Fibroblast of lung (primary cell): ENCODE data around the gene RGL4. TPM values are rescaled to one million over a fixed set of nuclear protein-coding genes. Genes with fewer than 3 reads are reported as not detected.

ENCODE experiments used
- DNase-seq, 2 donors: peaks; one replicate each; pipeline versions ENCODE4 v3.0.0 to v3.0.0-alpha.2; 2010; ENCODE audit warnings: low read depth in 2 of 2
- H2AFZ ChIP-seq: 2 replicates; pipeline ENCODE4 v1.5.1; 2012; ENCODE audit warnings: low read length, control low read depth, inconsistent platforms
- H3K27ac ChIP-seq: 2 replicates; pipeline ENCODE4 v1.5.1; 2011; ENCODE audit warnings: low read length, control low read depth; ENCODE audit not compliant: insufficient read depth
- H3K27me3 ChIP-seq: 2 replicates; pipeline ENCODE4 v1.5.1; 2011; ENCODE audit warnings: mild to moderate bottlenecking, low read length; ENCODE audit not compliant: control insufficient read depth, insufficient read depth
- H3K36me3 ChIP-seq: 2 replicates; pipeline ENCODE4 v1.5.1; 2011; ENCODE audit warnings: low read length; ENCODE audit not compliant: control insufficient read depth, insufficient read depth
- H3K4me1 ChIP-seq: 2 replicates; pipeline ENCODE4 v1.5.1; 2011; ENCODE audit warnings: low read length; ENCODE audit not compliant: control insufficient read depth, insufficient read depth; ENCODE audit errors: extremely low read depth
- H3K4me2 ChIP-seq: 2 replicates; pipeline ENCODE4 v1.5.1; 2011; ENCODE audit warnings: low read length, control low read depth; ENCODE audit not compliant: insufficient read depth; ENCODE audit errors: extremely low read depth
- H3K4me3 ChIP-seq, 4 experiments: fragments of 200-600 bp in 1 of 4; sonication (generic) in 1 of 4; replicated peaks in 1 of 4; 2 replicates each; pipeline ENCODE4 v1.5.1; 2011 to 2016; ENCODE audit warnings: low read length in 4 of 4, low read depth in 3 of 4, mild to moderate bottlenecking in 3 of 4, control low read depth in 2 of 4, inconsistent platforms in 1 of 4, mixed read lengths in 1 of 4; ENCODE audit not compliant: insufficient read depth in 1 of 4; ENCODE audit errors: control extremely low read depth in 1 of 4
- H3K79me2 ChIP-seq: 2 replicates; pipeline ENCODE4 v1.5.1; 2012; ENCODE audit warnings: mild to moderate bottlenecking, low read length, inconsistent platforms; ENCODE audit not compliant: control insufficient read depth, insufficient read depth
- H3K9ac ChIP-seq: 2 replicates; pipeline ENCODE4 v1.5.1; 2011; ENCODE audit warnings: mild to moderate bottlenecking, low read length, control low read depth; ENCODE audit not compliant: insufficient read depth
- H3K9me3 ChIP-seq: 2 replicates; pipeline ENCODE4 v1.5.1; 2012; ENCODE audit warnings: low read depth, low read length; ENCODE audit not compliant: control insufficient read depth, insufficient read depth
- H4K20me1 ChIP-seq: 2 replicates; pipeline ENCODE4 v1.5.1; 2011; ENCODE audit warnings: low read length; ENCODE audit not compliant: control insufficient read depth, insufficient read depth; ENCODE audit errors: extremely low read depth
- CTCF ChIP-seq, 2 donors: IDR thresholded peaks in 1 of 2; conservative IDR thresholded peaks in 1 of 2; 1 replicate in 1 of 2; 2 replicates in 1 of 2; pipeline ENCODE4 v1.5.1; 2011 to 2012; ENCODE audit warnings: low read length in 2 of 2, control low read depth in 1 of 2, inconsistent platforms in 1 of 2, low read depth in 1 of 2, mild to moderate bottlenecking in 1 of 2
- EZH2 ChIP-seq: IDR thresholded peaks from 2 replicates; pipeline ENCODE4 v1.5.1; 2012; ENCODE audit warnings: low read length, control low read depth, mild to moderate bottlenecking; ENCODE audit errors: missing control alignments
- polyA plus RNA-seq, 2 donors: library from polyadenylated mRNA; depleted of rRNA in 1 of 2; stranded (reverse) in 1 of 2; unstranded in 1 of 2; fragments of >200 nt; gene quantifications; 2 replicates each; pipeline ENCODE4 v1.2.1, GENCODE V29; 2011 to 2012; ENCODE audit warnings: missing spikeins in 1 of 2
- total RNA-seq: library from RNA; depleted of rRNA; stranded (reverse); fragments of >200 nt; gene quantifications from 2 replicates; pipeline ENCODE4 v1.2.1, GENCODE V29; 2014

RGL4 gene
- total and polyA plus RNA-seq, 2 donors (not counting 1 experiment from before 2014, with no cell fraction given), result not detected

DNA sequence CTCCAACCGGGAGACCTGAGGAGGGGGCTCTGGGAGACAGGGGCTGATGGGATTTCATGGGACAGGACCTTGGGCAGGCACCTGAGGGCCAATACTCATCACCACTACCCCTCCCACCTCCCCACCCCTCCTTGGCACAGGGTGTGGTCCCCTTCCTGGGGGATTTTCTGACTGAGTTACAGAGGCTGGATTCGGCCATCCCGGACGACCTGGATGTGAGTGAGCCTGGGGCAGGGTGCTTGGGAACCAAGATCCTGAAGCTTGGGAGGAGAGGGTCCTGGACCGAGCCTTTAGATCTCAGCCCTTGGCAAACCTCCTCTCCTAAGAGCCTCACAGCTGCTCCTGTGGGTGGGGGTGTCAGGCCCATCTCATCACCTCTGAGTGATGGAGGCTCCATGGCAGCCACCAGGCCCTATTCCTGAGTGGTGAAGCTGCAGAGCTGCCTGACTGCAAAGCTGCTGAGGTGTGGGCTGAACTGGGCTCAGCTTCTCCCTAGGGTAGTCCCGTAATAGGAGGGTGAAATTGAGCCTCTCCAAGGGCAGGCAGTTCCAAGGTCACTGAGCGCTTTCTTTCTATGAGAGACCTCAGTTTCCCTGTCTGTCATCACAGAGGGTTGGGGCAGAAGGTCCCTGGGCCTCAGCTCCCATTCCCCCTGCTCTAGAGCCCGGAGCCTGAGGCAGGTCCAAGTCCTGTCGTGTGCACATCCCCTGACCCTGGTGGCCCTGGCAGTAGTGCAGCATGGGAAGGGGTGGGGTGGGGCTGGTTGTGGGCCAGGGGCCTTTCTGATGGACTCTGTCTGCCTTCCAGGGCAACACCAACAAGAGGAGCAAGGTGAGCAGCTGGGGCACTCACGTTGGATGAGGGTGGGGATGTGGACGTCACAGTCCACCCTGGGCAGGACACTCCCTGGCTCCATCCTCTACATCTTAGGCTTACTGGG, 6.5 kb downstream of the RGL4 start:
- no peak overlapping the region for H3K4me2 ChIP-seq
- H3K36me3 ChIP-seq, result no peaks in the 10 kb centered on the region
- no peak overlapping the region for H3K27ac ChIP-seq
- no peaks in the 10 kb centered on the region for H3K4me1 ChIP-seq
- DNase-seq, result no peak
- H3K9me3 ChIP-seq, result no peaks in the 10 kb centered on the region
- TF ChIP-seq EZH2, result no peak
- no peak for TF ChIP-seq CTCF (conservative IDR thresholded peaks at IDR 0.05 in 1 of 2, IDR thresholded peaks at IDR 0.05 in 1 of 2; ENCODE audit: low read depth in 1 of 2, low read length in 2 of 2)
- no peak overlapping the region for H2AFZ ChIP-seq
- no peaks in the 10 kb centered on the region for H3K79me2 ChIP-seq
- H3K27me3 ChIP-seq, result no peaks in the 10 kb centered on the region
- no peaks in the 10 kb centered on the region for H4K20me1 ChIP-seq
- no peak overlapping the region for H3K9ac ChIP-seq
- no peak overlapping the region for H3K4me3 ChIP-seq

GRCh38 chr22:23698094-23698493, 7.3 kb downstream of the RGL4 start:
- no peaks in the 10 kb centered on the region for H3K36me3 ChIP-seq
- no peak overlapping the region for H3K9ac ChIP-seq
- no peaks in the 10 kb centered on the region for H3K79me2 ChIP-seq
- H3K27ac ChIP-seq, result no peak overlapping the region
- no peak overlapping the region for H2AFZ ChIP-seq
- H3K4me3 ChIP-seq, result no peak overlapping the region
- DNase-seq, result no peak
- no peaks in the 10 kb centered on the region for H3K27me3 ChIP-seq
- H3K4me1 ChIP-seq, result no peaks in the 10 kb centered on the region
- H3K4me2 ChIP-seq, result no peak overlapping the region
- no peaks in the 10 kb centered on the region for H3K9me3 ChIP-seq
- TF ChIP-seq EZH2 (no peak), CTCF (conservative IDR thresholded peaks at IDR 0.05 in 1 of 2, IDR thresholded peaks at IDR 0.05 in 1 of 2; ENCODE audit: low read depth in 1 of 2, low read length in 2 of 2) (no peak)
- no peaks in the 10 kb centered on the region for H4K20me1 ChIP-seq

DNA sequence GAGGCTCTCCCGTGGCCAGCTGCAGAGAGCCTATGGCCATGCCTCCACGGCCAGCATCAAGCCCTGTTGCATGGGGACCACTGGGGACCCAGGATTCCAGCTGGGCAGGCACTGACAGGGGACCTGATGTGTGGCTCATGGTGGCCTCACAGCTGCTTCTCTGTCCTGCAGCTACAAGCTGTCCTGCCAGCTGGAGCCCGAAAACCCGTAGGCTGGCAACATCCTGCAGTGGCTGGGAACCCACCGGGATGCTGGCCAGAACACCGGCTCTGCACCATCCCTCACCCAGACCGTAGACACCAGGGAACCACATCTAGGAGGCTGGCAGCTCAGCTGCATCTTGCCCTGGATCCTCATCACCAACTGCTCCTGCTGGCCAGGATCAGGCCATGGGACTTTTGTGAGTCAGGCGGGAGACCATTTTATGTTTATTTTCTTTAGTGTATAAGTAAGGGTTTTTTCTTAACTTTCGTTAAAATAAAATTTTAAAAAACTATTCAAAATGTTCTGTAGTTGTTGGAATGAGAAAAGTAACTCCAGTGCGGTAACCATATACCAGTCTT, 7.9 kb downstream of the RGL4 start:
- Histone ChIP-seq H4K20me1 (no peaks in the 10 kb centered on the region), H2AFZ (no peak overlapping the region), H3K4me3 (no peak overlapping the region), H3K36me3 (no peaks in the 10 kb centered on the region), H3K27ac (no peak overlapping the region), H3K9ac (no peak overlapping the region), H3K4me2 (no peak overlapping the region), H3K4me1 (no peaks in the 10 kb centered on the region), H3K27me3 (no peaks in the 10 kb centered on the region), H3K79me2 (no peaks in the 10 kb centered on the region), H3K9me3 (no peaks in the 10 kb centered on the region)
- no peak for DNase-seq
- TF ChIP-seq EZH2, result no peak
- no peak for TF ChIP-seq CTCF (conservative IDR thresholded peaks at IDR 0.05 in 1 of 2, IDR thresholded peaks at IDR 0.05 in 1 of 2; ENCODE audit: low read depth in 1 of 2, low read length in 2 of 2)
